HCT116 (cell line): Measurements from ENCODE around the gene VGF. TPM values are rescaled to one million over a fixed set of nuclear protein-coding genes. Genes with fewer than 3 reads are reported as not detected.

ENCODE experiments used
- ATAC-seq: fragments of 200-7000 bp; cut with Tn5 transposase; 2 replicates; pipeline ENCODE4 v1.9.1; 2020; ENCODE audit warnings: mild to moderate bottlenecking, moderate library complexity
- BruUV-seq: library from RNA; stranded (reverse); fragments of 400-500 nt; replicated peaks from 2 replicates; lab custom pipeline; 2021; lab: Mats Ljungman, UMichigan
- CTCF ChIA-PET: fragments of 300-600 bp; sonication (Branson Sonifier 250); formaldehyde crosslinking; loops from one replicate; lab custom pipeline; 2021; ENCODE audit warnings: antibody characterized with exemption; lab: Charles Lee
- POLR2A ChIA-PET: fragments of 300-600, 350-600 bp; sonication (Branson Sonifier 250); formaldehyde crosslinking; loops from one replicate; lab custom pipeline; 2021; ENCODE audit warnings: antibody characterized with exemption; lab: Charles Lee
- RAD21 ChIA-PET, 2 experiments: fragments of 300-600 bp; sonication (Branson Sonifier 250); formaldehyde crosslinking; loops; one replicate each; lab custom pipeline; 2023; ENCODE audit warnings: low total read pairs in 2 of 2; ENCODE audit not compliant: uncharacterized antibody in 2 of 2, unreplicated experiment in 2 of 2, low non-redundant PET in 1 of 2; lab: Charles Lee
- DNase-seq: peaks from one replicate; pipeline ENCODE4 v3.0.0-alpha.2; 2010; ENCODE audit warnings: low read depth, low spot score
- H2AFZ ChIP-seq: fragments of 200-600 bp; shearing (Covaris generic), sonication (generic); 2 replicates; pipeline ENCODE4 v1.6.1; 2017; ENCODE audit warnings: low read depth, mixed run types, mixed read lengths, antibody characterized with exemption, low read length; ENCODE audit not compliant: poor library complexity, severe bottlenecking
- H3K27ac ChIP-seq: 2 replicates; pipeline ENCODE4 v1.5.1; 2012; ENCODE audit warnings: low read depth, low read length
- H3K27me3 ChIP-seq: fragments of 200-600 bp; sonication (generic); 2 replicates; pipeline ENCODE4 v1.6.1; 2016; ENCODE audit warnings: mixed run types, low read length, mixed read lengths; ENCODE audit not compliant: insufficient read depth
- H3K36me3 ChIP-seq, 2 experiments: fragments of 200-500 bp in 1 of 2; fragments of 200-600 bp in 1 of 2; sonication (Bioruptor generic) in 1 of 2; sonication (generic) in 1 of 2; 2 replicates each; pipeline versions ENCODE4 v1.5.1 to v1.6.1; 2014 to 2016; ENCODE audit warnings: low read length in 2 of 2, inconsistent platforms in 1 of 2, mixed read lengths in 1 of 2, mixed run types in 1 of 2; ENCODE audit not compliant: insufficient read depth in 2 of 2, control insufficient read depth in 1 of 2
- H3K4me1 ChIP-seq, 2 experiments: fragments of 200-600 bp in 1 of 2; sonication (generic) in 1 of 2; 2 replicates each; pipeline versions ENCODE4 v1.5.1 to v1.6.1; 2012 to 2017; ENCODE audit warnings: low read length in 2 of 2, inconsistent platforms in 1 of 2, mild to moderate bottlenecking in 1 of 2, mixed read lengths in 1 of 2, mixed run types in 1 of 2, moderate library complexity in 1 of 2; ENCODE audit not compliant: insufficient read depth in 2 of 2, control insufficient read depth in 1 of 2
- H3K4me2 ChIP-seq: fragments of 200-600 bp; sonication (generic); 2 replicates; pipeline ENCODE4 v1.6.1; 2017; ENCODE audit warnings: mixed run types, low read length, mixed read lengths
- H3K4me3 ChIP-seq, 2 experiments: fragments of 200-600 bp in 1 of 2; sonication (generic) in 1 of 2; replicated peaks in 1 of 2; 2 replicates each; pipeline ENCODE4 v1.5.1; 2011 to 2016; ENCODE audit warnings: low read length in 2 of 2, control low read depth in 1 of 2, low read depth in 1 of 2, mild to moderate bottlenecking in 1 of 2, mixed read lengths in 1 of 2, mixed run types in 1 of 2
- H3K79me2 ChIP-seq: fragments of 200-600 bp; sonication (generic); 2 replicates; pipeline ENCODE4 v1.6.1; 2017; ENCODE audit warnings: mild to moderate bottlenecking, mixed run types, low read length, moderate library complexity, mixed read lengths; ENCODE audit not compliant: insufficient read depth
- H3K9ac ChIP-seq: fragments of 200-600 bp; sonication (generic); 2 replicates; pipeline ENCODE4 v1.6.1; 2016; ENCODE audit warnings: low read length, mixed read lengths
- H3K9me2 ChIP-seq: fragments of 200-600 bp; sonication (generic), shearing (Covaris generic); 2 replicates; pipeline ENCODE4 v1.6.1; 2017; ENCODE audit warnings: mixed run types, mild to moderate bottlenecking, moderate library complexity; ENCODE audit not compliant: insufficient read depth
- H3K9me3 ChIP-seq, 2 experiments: fragments of 200-500 bp in 1 of 2; fragments of 200-600 bp in 1 of 2; sonication (Bioruptor generic) in 1 of 2; sonication (generic) in 1 of 2; 2 replicates each; pipeline ENCODE4 v1.6.1; 2014 to 2017; ENCODE audit warnings: low read length in 2 of 2, mixed read lengths in 2 of 2, inconsistent platforms in 1 of 2, low read depth in 1 of 2, mild to moderate bottlenecking in 1 of 2, mixed run types in 1 of 2, moderate library complexity in 1 of 2; ENCODE audit not compliant: control insufficient read depth in 1 of 2, insufficient read depth in 1 of 2
- H4K20me1 ChIP-seq: fragments of 200-600 bp; sonication (generic), shearing (Covaris generic); 2 replicates; pipeline ENCODE4 v1.6.1; 2017; ENCODE audit warnings: mixed run types, mild to moderate bottlenecking, moderate library complexity; ENCODE audit not compliant: insufficient read depth
- CBX3 ChIP-seq: IDR thresholded peaks from 2 replicates; pipeline ENCODE4 v1.6.1; 2012; ENCODE audit warnings: low read depth
- CTCF ChIP-seq, 3 experiments: fragments of 200-600 bp in 1 of 3; sonication (generic) in 1 of 3; IDR thresholded peaks in 2 of 3; conservative IDR thresholded peaks in 1 of 3; 2 replicates each; pipeline ENCODE4 v1.5.1; 2012 to 2017; ENCODE audit warnings: low read depth in 2 of 3, low read length in 2 of 3, antibody characterized with exemption in 1 of 3, borderline replicate concordance in 1 of 3, control low read depth in 1 of 3, mild to moderate bottlenecking in 1 of 3, mixed read lengths in 1 of 3, mixed run types in 1 of 3, moderate library complexity in 1 of 3; ENCODE audit not compliant: insufficient read depth in 1 of 3
- EGR1 ChIP-seq: IDR thresholded peaks from 2 replicates; pipeline ENCODE4 v1.6.1; 2012; ENCODE audit warnings: low read depth
- EZH2 ChIP-seq: fragments of 200-600 bp; sonication (generic); IDR thresholded peaks from 2 replicates; pipeline ENCODE4 v1.6.1; 2017; ENCODE audit warnings: antibody characterized with exemption, mixed run types
- EZH2phosphoT487 ChIP-seq: fragments of 200-600 bp; IDR thresholded peaks from 2 replicates; pipeline ENCODE4 v1.6.1; 2018; ENCODE audit warnings: antibody characterized with exemption, borderline replicate concordance
- FOSL1 ChIP-seq: IDR thresholded peaks from 2 replicates; pipeline ENCODE4 v1.6.1; 2012; ENCODE audit warnings: low read depth
- JUND ChIP-seq: IDR thresholded peaks from 2 replicates; pipeline ENCODE4 v1.6.1; 2012
- POLR2A ChIP-seq: IDR thresholded peaks from 2 replicates; pipeline ENCODE4 v1.7.0; 2011; ENCODE audit warnings: borderline replicate concordance; ENCODE audit not compliant: insufficient read depth, insufficient read length; ENCODE audit errors: extremely low read depth
- POLR2AphosphoS5 ChIP-seq: IDR thresholded peaks from 2 replicates; pipeline ENCODE4 v1.6.1; 2011; ENCODE audit warnings: mild to moderate bottlenecking, low read depth, low read length, moderate library complexity
- RAD21 ChIP-seq: IDR thresholded peaks from 2 replicates; pipeline ENCODE4 v1.6.1; 2012; ENCODE audit warnings: low read depth, mild to moderate bottlenecking
- REST ChIP-seq: IDR thresholded peaks from 2 replicates; pipeline ENCODE4 v1.6.1; 2012; ENCODE audit warnings: low read depth
- SRF ChIP-seq: IDR thresholded peaks from 2 replicates; pipeline ENCODE4 v1.6.1; 2012; ENCODE audit warnings: low read depth
- ZFX ChIP-seq: fragments of 450-650 bp; IDR thresholded peaks from 2 replicates; pipeline ENCODE4 v1.6.1; 2017
- intact Hi-C: fragments of 100-400 bp; cut with micrococcal nuclease; formaldehyde crosslinking; loops from 2 replicates; pipeline ENCODE4 v1.10.0; 2022
- total RNA-seq: library from RNA; stranded (reverse); gene quantifications from one replicate; pipeline ENCODE4 v1.2.1, GENCODE V29; 2021; ENCODE audit not compliant: unreplicated experiment
- TF ChIP-seq, protein P1 (sequence below): IDR thresholded peaks from 2 replicates; pipeline ENCODE4 v1.6.1; 2012

Gene VGF
- total RNA-seq, 1 experiment from 2014 or later, result 43.2 TPM

DNA sequence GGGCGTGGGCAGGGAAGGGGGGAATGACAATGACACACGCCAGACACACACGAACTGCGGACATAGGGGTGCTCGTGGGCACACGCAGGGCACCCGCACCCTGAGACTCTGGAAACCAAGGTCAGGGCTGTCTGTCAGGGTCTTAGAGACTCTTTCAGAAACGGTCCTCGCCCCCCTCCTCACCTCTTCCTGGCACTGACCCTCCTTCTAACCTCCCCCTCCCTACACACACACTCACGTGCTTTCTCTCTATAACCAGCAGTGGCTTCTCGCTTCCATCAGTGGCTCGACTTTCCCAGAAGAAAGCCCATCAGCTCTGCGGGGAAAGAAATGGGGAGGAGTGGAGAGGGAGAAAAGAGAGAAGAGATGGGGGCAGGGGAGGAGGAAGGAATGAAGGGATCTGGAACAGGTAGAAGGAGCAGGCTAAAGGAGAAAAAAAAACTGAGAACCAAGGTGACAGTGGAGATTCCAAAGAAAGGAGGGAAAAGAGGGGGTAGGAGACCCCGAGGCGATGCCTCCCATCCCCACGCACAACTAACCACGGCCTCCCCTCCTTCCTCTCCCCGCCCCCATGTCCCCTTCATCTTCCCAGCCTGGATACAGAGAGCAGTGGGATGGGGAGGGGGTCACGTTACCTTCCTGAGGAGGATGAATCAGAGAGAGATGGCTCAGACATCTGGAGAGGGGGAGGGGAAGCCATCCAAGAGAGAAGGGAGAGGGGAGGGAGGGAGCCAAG is 1.7 kb upstream of the VGF start:
- DNase-seq (no peak), ATAC-seq (no peak)
- H3K4me2 ChIP-seq, result peak overlapping the region; percentile 80
- H3K9me3 ChIP-seq, result no peaks in the 10 kb centered on the region
- no TSS peak for BruUV-seq
- H3K9me2 ChIP-seq, result no peaks in the 10 kb centered on the region
- H3K4me1 ChIP-seq, result peaks cover 45 to 88% of the 10 kb centered on the region in 2 experiments
- peak overlapping the region; percentile 13 to 78; a peak in 3 of 4 replicates for H3K4me3 ChIP-seq
- H3K79me2 ChIP-seq, result 0 out of 2 replicates have a peak, but pooled peaks cover 7% of the 10 kb centered on the region
- peak overlapping the region; percentile 19 for H3K9ac ChIP-seq
- RAD21 ChIA-PET, result interaction anchor here in 1 of 2 experiments (0.6 kb wide), 1 partner anchor 21 kb away, joined by 6 read pairs; no protein-coding TSS in a partner anchor
- TF ChIP-seq POLR2AphosphoS5 (no peak; the same call in 1 of the 2 replicates), EZH2phosphoT487 (no peak), FOSL1 (no peak), EGR1 (no peak), CTCF (IDR thresholded peaks at IDR 0.05 in 2 of 3, conservative IDR thresholded peaks at IDR 0.05 in 1 of 3; ENCODE audit: borderline replicate concordance in 1 of 3, insufficient read depth in 1 of 3, low read depth in 2 of 3, low read length in 2 of 3) (no peak), POLR2A (no peak), ZFX (no peak), JUND (no peak), CBX3 (no peak), RAD21 (no peak), SRF (no peak), REST (no peak), EZH2 (no peak)
- TF ChIP-seq, protein P1, sequence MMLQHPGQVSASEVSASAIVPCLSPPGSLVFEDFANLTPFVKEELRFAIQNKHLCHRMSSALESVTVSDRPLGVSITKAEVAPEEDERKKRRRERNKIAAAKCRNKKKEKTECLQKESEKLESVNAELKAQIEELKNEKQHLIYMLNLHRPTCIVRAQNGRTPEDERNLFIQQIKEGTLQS, result no peak
- CTCF ChIA-PET, result interaction anchor here (3.0 kb wide), 1 partner anchor 23 kb away, joined by 16 read pairs; no protein-coding TSS in a partner anchor
- H2AFZ ChIP-seq, result no peak overlapping the region
- no peaks in the 10 kb centered on the region for H4K20me1 ChIP-seq
- POLR2A ChIA-PET, result interaction anchor here (0.7 to 1.0 kb wide), 2 partner anchors 15 to 277 kb away, joined by 3 read pairs; partner anchors contain the start of gene UFSP1
- H3K27me3 ChIP-seq, result no peaks in the 10 kb centered on the region
- no peaks in the 10 kb centered on the region for H3K36me3 ChIP-seq
- intact Hi-C loops, result no loop called here
- no peak overlapping the region for H3K27ac ChIP-seq
